Measurements from ENCODE around the gene TAGAP.

DNA sequence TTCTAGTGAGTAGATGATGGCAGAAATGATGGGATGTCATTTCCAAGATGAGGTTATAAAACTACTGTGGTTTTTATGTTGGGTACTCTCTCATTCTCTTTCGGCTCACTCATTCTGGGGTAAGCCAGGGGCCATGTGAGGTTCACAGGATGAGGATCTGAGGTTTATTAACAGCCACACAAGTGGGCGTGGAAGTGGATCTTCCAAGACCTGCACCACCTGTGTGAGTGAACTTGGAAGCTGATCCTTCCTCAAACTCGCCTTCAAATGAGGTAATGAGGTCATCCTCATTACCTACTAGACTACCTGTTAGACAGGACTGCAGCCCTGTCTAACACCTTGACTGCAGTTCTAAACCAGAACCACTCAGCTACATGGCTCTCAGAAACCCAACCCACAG lies 45.1 kb upstream of the TAGAP start:
- TF ChIP-seq EP300 (IDR thresholded peaks at IDR 0.05) (no peak), POLR2AphosphoS5 (IDR thresholded peaks at IDR 0.05) (no peak), POLR2A (IDR thresholded peaks at IDR 0.05) (no peak)
- TF ChIP-seq, protein P1, sequence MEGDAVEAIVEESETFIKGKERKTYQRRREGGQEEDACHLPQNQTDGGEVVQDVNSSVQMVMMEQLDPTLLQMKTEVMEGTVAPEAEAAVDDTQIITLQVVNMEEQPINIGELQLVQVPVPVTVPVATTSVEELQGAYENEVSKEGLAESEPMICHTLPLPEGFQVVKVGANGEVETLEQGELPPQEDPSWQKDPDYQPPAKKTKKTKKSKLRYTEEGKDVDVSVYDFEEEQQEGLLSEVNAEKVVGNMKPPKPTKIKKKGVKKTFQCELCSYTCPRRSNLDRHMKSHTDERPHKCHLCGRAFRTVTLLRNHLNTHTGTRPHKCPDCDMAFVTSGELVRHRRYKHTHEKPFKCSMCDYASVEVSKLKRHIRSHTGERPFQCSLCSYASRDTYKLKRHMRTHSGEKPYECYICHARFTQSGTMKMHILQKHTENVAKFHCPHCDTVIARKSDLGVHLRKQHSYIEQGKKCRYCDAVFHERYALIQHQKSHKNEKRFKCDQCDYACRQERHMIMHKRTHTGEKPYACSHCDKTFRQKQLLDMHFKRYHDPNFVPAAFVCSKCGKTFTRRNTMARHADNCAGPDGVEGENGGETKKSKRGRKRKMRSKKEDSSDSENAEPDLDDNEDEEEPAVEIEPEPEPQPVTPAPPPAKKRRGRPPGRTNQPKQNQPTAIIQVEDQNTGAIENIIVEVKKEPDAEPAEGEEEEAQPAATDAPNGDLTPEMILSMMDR (IDR thresholded peaks at IDR 0.05) = no peak
